Neutrophil (primary cell): ENCODE measurements around the gene BFSP1.

Experiments used
- H3K27ac ChIP-seq: fragments of 200-600 bp; sonication (generic); 2 replicates; pipeline ENCODE4 v1.5.1; 2016; ENCODE audit warnings: mild to moderate bottlenecking, moderate library complexity
- H3K27me3 ChIP-seq: fragments of 200-600 bp; sonication (generic); 2 replicates; pipeline ENCODE4 v1.6.0; 2016; ENCODE audit warnings: mild to moderate bottlenecking
- H3K36me3 ChIP-seq: fragments of 200-600 bp; sonication (generic); 2 replicates; pipeline ENCODE4 v1.5.1; 2017
- H3K4me1 ChIP-seq, 2 experiments: fragments of 200-600 bp in 1 of 2; sonication (generic) in 1 of 2; 1 replicate in 1 of 2; 2 replicates in 1 of 2; pipeline versions ENCODE4 v1.5.1 to v1.6.1; 2013 to 2016; ENCODE audit warnings: low read depth in 1 of 2, low read length in 1 of 2, mild to moderate bottlenecking in 1 of 2, moderate library complexity in 1 of 2; ENCODE audit not compliant: control insufficient read depth in 1 of 2, insufficient read depth in 1 of 2
- H3K4me3 ChIP-seq, 2 experiments: fragments of 200-600 bp in 1 of 2; sonication (generic) in 1 of 2; 1 replicate in 1 of 2; 2 replicates in 1 of 2; pipeline ENCODE4 v1.5.1; 2013 to 2016; ENCODE audit warnings: low read depth in 1 of 2, low read length in 1 of 2, mild to moderate bottlenecking in 1 of 2, moderate library complexity in 1 of 2
- H3K9me3 ChIP-seq: fragments of 200-600 bp; sonication (generic); 2 replicates; pipeline ENCODE4 v1.5.1; 2016
- CTCF ChIP-seq: fragments of 200-600 bp; sonication (generic); IDR thresholded peaks from 2 replicates; pipeline ENCODE4 v1.5.1; 2016; ENCODE audit warnings: antibody characterized with exemption

The BFSP1 gene

DNA sequence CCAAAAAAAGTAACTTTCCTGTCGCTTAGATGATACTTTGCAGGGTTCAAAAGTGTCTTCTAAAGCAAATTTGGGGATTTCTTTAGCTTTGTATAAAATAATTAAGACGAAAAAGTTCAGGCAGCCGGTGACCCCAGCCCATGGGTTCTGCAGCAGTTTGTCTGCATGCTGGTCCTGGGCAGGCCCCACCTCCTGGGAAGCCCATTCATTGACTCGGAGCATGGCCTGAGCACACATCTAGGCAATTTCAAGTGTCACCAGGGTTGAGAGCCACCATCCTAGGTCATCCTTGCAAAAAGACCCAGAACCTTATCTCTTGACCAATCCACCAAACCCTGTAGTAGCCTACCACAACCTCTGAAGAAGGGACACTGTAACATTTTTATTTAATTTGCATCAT lies 20.6 kb downstream of the BFSP1 start:
- Histone ChIP-seq H3K9me3 (no peaks in the 10 kb centered on the region), H3K27ac (no peak overlapping the region), H3K36me3 (no peaks in the 10 kb centered on the region), H3K27me3 (peaks cover 15% of the 10 kb centered on the region), H3K4me3 (no peak overlapping the region), H3K4me1 (peaks cover 1 to 2% of the 10 kb centered on the region in 2 experiments)
- no peak for TF ChIP-seq CTCF

DNA sequence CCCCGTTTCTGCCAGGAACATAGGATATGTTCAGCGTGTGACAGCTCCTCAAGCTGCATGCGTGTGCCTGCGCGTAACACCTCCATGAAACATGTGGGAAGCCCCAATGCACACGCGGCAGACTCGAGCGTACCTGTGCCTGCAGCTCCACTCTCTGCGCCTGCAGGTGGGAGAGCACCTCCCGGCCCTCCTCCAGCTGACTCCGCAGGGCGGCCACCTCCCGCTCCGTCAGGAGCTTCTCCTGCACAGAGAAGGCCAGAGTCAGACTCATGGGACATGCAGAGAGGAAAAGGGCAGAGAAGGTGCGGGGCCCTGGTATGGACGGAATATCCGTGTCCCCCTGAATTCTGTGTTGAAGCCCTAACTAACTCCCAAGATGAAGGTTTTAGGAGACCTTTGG lies 22.4 kb downstream of the BFSP1 start:
- Histone ChIP-seq H3K27ac (no peak overlapping the region), H3K27me3 (peaks cover 8% of the 10 kb centered on the region), H3K9me3 (no peaks in the 10 kb centered on the region), H3K4me1 (peaks cover 12 to 13% of the 10 kb centered on the region in 2 experiments), H3K4me3 (no peak overlapping the region), H3K36me3 (no peaks in the 10 kb centered on the region)
- no peak for TF ChIP-seq CTCF

GRCh38 chr20:17507531-17507930 lies 23.6 kb downstream of the BFSP1 start:
- Histone ChIP-seq H3K36me3 (no peaks in the 10 kb centered on the region), H3K27me3 (peaks cover 8% of the 10 kb centered on the region), H3K9me3 (no peaks in the 10 kb centered on the region), H3K4me1 (peaks cover 12 to 13% of the 10 kb centered on the region in 2 experiments), H3K4me3 (no peak overlapping the region), H3K27ac (no peak overlapping the region)
- no peak for TF ChIP-seq CTCF

- Histone ChIP-seq H3K27me3 (peaks cover 8% of the 10 kb centered on the region), H3K9me3 (no peaks in the 10 kb centered on the region), H3K36me3 (no peaks in the 10 kb centered on the region), H3K4me3 (no peak overlapping the region), H3K27ac (no peak overlapping the region), H3K4me1 (peaks cover 12 to 13% of the 10 kb centered on the region in 2 experiments)
- no peak for TF ChIP-seq CTCF
Observed at GRCh38 chr20:17507032-17507431, 24.1 kb downstream of the BFSP1 start.

- Histone ChIP-seq H3K4me3 (peak overlapping the region in 1 of 2 experiments; percentile 49), H3K27ac (peak overlapping the region; percentile 65)
Observed at GRCh38 chr20:17505636-17506517, 25.3 kb downstream of the BFSP1 start.

More at GRCh38 chr20:17505636-17506517, 25.3 kb downstream of the BFSP1 start:
- TF ChIP-seq CTCF: no peak
- H3K36me3 ChIP-seq: no peaks in the 10 kb centered on the region
- H3K27me3 ChIP-seq: peaks cover 8% of the 10 kb centered on the region
- no peaks in the 10 kb centered on the region for H3K9me3 ChIP-seq
- peaks cover 12 to 13% of the 10 kb centered on the region in 2 experiments for H3K4me1 ChIP-seq
